Upper lobe of right lung (tissue), 1 donor: ENCODE data around the gene SLC25A28. TPM values are rescaled to one million over a fixed set of nuclear protein-coding genes. Genes with fewer than 3 reads are reported as not detected.

Experiments used
- ATAC-seq: fragments of 200-7000 bp; cut with Tn5 transposase; one replicate; pipeline ENCODE4 v1.9.1; 2020; ENCODE audit warnings: mild to moderate bottlenecking, moderate library complexity
- DNase-seq: peaks from one replicate; pipeline ENCODE4 v3.0.0-alpha.2; 2020
- H3K27ac ChIP-seq: fragments of 200-600 bp; one replicate; pipeline ENCODE4 v1.8.0; 2022
- H3K27me3 ChIP-seq: fragments of 200-600 bp; one replicate; pipeline ENCODE4 v1.8.0; 2022; ENCODE audit warnings: mild to moderate bottlenecking
- H3K36me3 ChIP-seq: fragments of 200-600 bp; one replicate; pipeline ENCODE4 v1.8.0; 2022
- H3K4me1 ChIP-seq: fragments of 200-600 bp; one replicate; pipeline ENCODE4 v1.8.0; 2022
- H3K4me3 ChIP-seq: fragments of 200-600 bp; one replicate; pipeline ENCODE4 v1.8.0; 2022; ENCODE audit warnings: mild to moderate bottlenecking
- H3K9me3 ChIP-seq: fragments of 200-600 bp; one replicate; pipeline ENCODE4 v1.8.0; 2022
- CTCF ChIP-seq: fragments of 200-600 bp; IDR thresholded peaks from one replicate; pipeline ENCODE4 v1.8.0; 2022; ENCODE audit warnings: antibody characterized with exemption
- intact Hi-C: fragments of 100-400 bp; cut with DNase I; formaldehyde crosslinking; loops from one replicate; pipeline ENCODE4 v1.11.0; 2022
- total RNA-seq: library from RNA; stranded (reverse); fragmentation: NEBNext Ultra II Directional; extraction: Animal tissue kit (Norgen Biotek cat#: 25700); gene quantifications from one replicate; pipeline ENCODE4 v1.2.1, GENCODE V29; 2021
- donor health status: DM: no; HTN: yes; CAD: no; lungs with severe emphysema.

The SLC25A28 gene
- total RNA-seq, 1 donor from 2014 or later, result 47.4 TPM

- ATAC-seq (no peak), DNase-seq (no peak)
- no peak overlapping the region for H3K4me3 ChIP-seq
- H3K9me3 ChIP-seq, result no peaks in the 10 kb centered on the region
- intact Hi-C loops, result no loop called here
- H3K36me3 ChIP-seq, result no peaks in the 10 kb centered on the region
- H3K27me3 ChIP-seq, result no peaks in the 10 kb centered on the region
- no peak for TF ChIP-seq CTCF
- no peak overlapping the region for H3K27ac ChIP-seq
- no peaks in the 10 kb centered on the region for H3K4me1 ChIP-seq
These were observed 32.7 kb upstream of the SLC25A28 start for GRCh38 chr10:99652800-99653390.

- Histone ChIP-seq H3K4me3 (no peak overlapping the region), H3K36me3 (no peaks in the 10 kb centered on the region), H3K4me1 (no peaks in the 10 kb centered on the region), H3K27ac (no peak overlapping the region), H3K9me3 (no peaks in the 10 kb centered on the region), H3K27me3 (no peaks in the 10 kb centered on the region)
- no peak for TF ChIP-seq CTCF
- intact Hi-C loops, result no loop called here
- no peak for ATAC-seq
- no peak for DNase-seq
These were observed 28.5 kb upstream of the SLC25A28 start for GRCh38 chr10:99648717-99649116.

- Histone ChIP-seq H3K27me3 (no peaks in the 10 kb centered on the region), H3K9me3 (no peaks in the 10 kb centered on the region), H3K27ac (no peak overlapping the region), H3K4me3 (no peak overlapping the region), H3K36me3 (no peaks in the 10 kb centered on the region), H3K4me1 (no peaks in the 10 kb centered on the region)
- TF ChIP-seq CTCF, result no peak
- ATAC-seq, result no peak
- intact Hi-C loops, result no loop called here
- DNase-seq, result no peak
These were observed 27.4 kb upstream of the SLC25A28 start for GRCh38 chr10:99647601-99648151.

GRCh38 chr10:99633832-99634231, 13.6 kb upstream of the SLC25A28 start:
- no peak overlapping the region for H3K27ac ChIP-seq
- intact Hi-C loops, result no loop called here
- ATAC-seq (no peak), DNase-seq (no peak)
- H3K27me3 ChIP-seq, result no peaks in the 10 kb centered on the region
- H3K9me3 ChIP-seq, result no peaks in the 10 kb centered on the region
- H3K4me3 ChIP-seq, result no peak overlapping the region
- no peaks in the 10 kb centered on the region for H3K4me1 ChIP-seq
- H3K36me3 ChIP-seq, result no peaks in the 10 kb centered on the region
- TF ChIP-seq CTCF, result no peak

- DNase-seq (no peak), ATAC-seq (no peak)
- Histone ChIP-seq H3K27ac (no peak overlapping the region), H3K36me3 (no peaks in the 10 kb centered on the region), H3K4me3 (no peak overlapping the region), H3K4me1 (no peaks in the 10 kb centered on the region), H3K27me3 (no peaks in the 10 kb centered on the region), H3K9me3 (no peaks in the 10 kb centered on the region)
- TF ChIP-seq CTCF, result no peak
- intact Hi-C loops, result no loop called here
These were observed 11.3 kb upstream of the SLC25A28 start for GRCh38 chr10:99631496-99631895.

- intact Hi-C loops, result no loop called here
- ATAC-seq (no peak), DNase-seq (no peak)
- H3K9me3 ChIP-seq, result no peaks in the 10 kb centered on the region
- no peaks in the 10 kb centered on the region for H3K4me1 ChIP-seq
- H3K27ac ChIP-seq, result no peak overlapping the region
- no peak overlapping the region for H3K4me3 ChIP-seq
- no peaks in the 10 kb centered on the region for H3K27me3 ChIP-seq
- H3K36me3 ChIP-seq, result no peaks in the 10 kb centered on the region
- TF ChIP-seq CTCF, result no peak
These were observed 10.8 kb upstream of the SLC25A28 start for GRCh38 chr10:99630991-99631390.
